22Rv1 (cell line): Measurements from ENCODE around the gene NFIA.

ENCODE experiments used
- H3K27ac ChIP-seq: fragments of 450-650 bp; 2 replicates; pipeline ENCODE4 v1.5.1; 2017
- CTCF ChIP-seq: fragments of 450-650 bp; IDR thresholded peaks from 2 replicates; pipeline ENCODE4 v1.5.1; 2017; ENCODE audit warnings: mild to moderate bottlenecking
- ZFX ChIP-seq: fragments of 450-650 bp; IDR thresholded peaks from 2 replicates; pipeline ENCODE4 v1.6.1; 2017; ENCODE audit warnings: antibody characterized with exemption, borderline replicate concordance

NFIA gene

GRCh38 chr1:61400131-61400770, 317.9 kb downstream of the NFIA start:
- TF ChIP-seq ZFX (no peak), CTCF (no peak)

GRCh38 chr1:61400997-61401396, 318.6 kb downstream of the NFIA start:
- TF ChIP-seq CTCF: no peak
- no peak for TF ChIP-seq ZFX
- no peak overlapping the region for H3K27ac ChIP-seq

More at GRCh38 chr1:61400131-61400770, 317.9 kb downstream of the NFIA start:
- H3K27ac ChIP-seq: no peak overlapping the region

- TF ChIP-seq CTCF (no peak), ZFX (no peak)
- no peak overlapping the region for H3K27ac ChIP-seq
Observed at GRCh38 chr1:61403679-61404596, 321.6 kb downstream of the NFIA start.

- TF ChIP-seq ZFX: no peak
- TF ChIP-seq CTCF: no peak
- no peak overlapping the region for H3K27ac ChIP-seq
Observed at GRCh38 chr1:61404597-61405376, 322.4 kb downstream of the NFIA start.

GRCh38 chr1:61406467-61406866, 324.1 kb downstream of the NFIA start:
- no peak for TF ChIP-seq CTCF
- no peak for TF ChIP-seq ZFX
- H3K27ac ChIP-seq: no peak overlapping the region

- TF ChIP-seq CTCF (no peak), ZFX (no peak)
- no peak overlapping the region for H3K27ac ChIP-seq
Observed at GRCh38 chr1:61412601-61413000, 330.2 kb downstream of the NFIA start.

- H3K27ac ChIP-seq: no peak overlapping the region
- TF ChIP-seq ZFX (no peak), CTCF (no peak)
Observed at GRCh38 chr1:61419196-61419595, 336.8 kb downstream of the NFIA start.
